HepG2 (cell line): ENCODE data around the gene COL25A1. TPM values are rescaled to one million over a fixed set of nuclear protein-coding genes. Genes with fewer than 3 reads are reported as not detected.

ENCODE experiments used
- ATAC-seq: fragments of 200-7000 bp; cut with Tn5 transposase; 3 replicates; pipeline ENCODE4 v1.9.1; 2020; ENCODE audit warnings: mild to moderate bottlenecking, moderate library complexity
- BruUV-seq: library from RNA; stranded (reverse); fragments of 400-500 nt; replicated peaks from 2 replicates; lab custom pipeline; 2021; lab: Mats Ljungman, UMichigan
- CTCF ChIA-PET: fragments of 300-600 bp; formaldehyde crosslinking; extraction: SDS; loops from one replicate; lab custom pipeline; 2021; ENCODE audit warnings: low total read pairs, inconsistent platforms, low intra/inter-chr PET ratio; lab: Yijun Ruan, JAX
- POLR2A ChIA-PET: fragments of 350-600 bp; sonication (Branson Sonifier 250); formaldehyde crosslinking; loops from one replicate; lab custom pipeline; 2020; ENCODE audit warnings: antibody characterized with exemption, inconsistent platforms; lab: Yijun Ruan, JAX
- DNase-seq: peaks from one replicate; pipeline ENCODE4 v3.0.0-alpha.2; 2015; ENCODE audit warnings: low spot score
- FAIRE-seq: peaks from 3 replicates; lab custom pipeline; 2011; peaks lifted over from hg19 to GRCh38; lab: Jason Lieb, UNC
- H2AFZ ChIP-seq: one replicate; pipeline ENCODE4 v1.6.1; 2011; ENCODE audit warnings: low read length, inconsistent platforms
- H3K27ac ChIP-seq: fragments of 300-600 bp; 3 replicates; pipeline ENCODE4 v1.8.0; 2011; ENCODE audit warnings: mixed run types, mild to moderate bottlenecking, mixed read lengths, low read length, inconsistent platforms; ENCODE audit not compliant: insufficient read depth; ENCODE audit errors: extremely low read length
- H3K27me3 ChIP-seq, 2 experiments: fragments of 200-600 bp in 1 of 2; 2 replicates in 1 of 2; 3 replicates in 1 of 2; pipeline versions ENCODE4 v1.6.0 to v1.8.0; 2011; ENCODE audit warnings: low read length in 2 of 2, mild to moderate bottlenecking in 2 of 2, moderate library complexity in 2 of 2, inconsistent platforms in 1 of 2; ENCODE audit not compliant: insufficient read depth in 2 of 2, control insufficient read depth in 1 of 2
- H3K36me3 ChIP-seq, 2 experiments: fragments of 200-600 bp in 1 of 2; replicated peaks in 1 of 2; 2 replicates in 1 of 2; 3 replicates in 1 of 2; pipeline versions ENCODE4 v1.5.1 to v1.8.0; 2011; ENCODE audit warnings: low read length in 2 of 2, inconsistent platforms in 1 of 2; ENCODE audit not compliant: insufficient read depth in 2 of 2, control insufficient read depth in 1 of 2
- H3K4me1 ChIP-seq: 2 replicates; pipeline ENCODE4 v1.5.1; 2012; ENCODE audit warnings: low read length, inconsistent platforms; ENCODE audit not compliant: insufficient read depth
- H3K4me2 ChIP-seq: 2 replicates; pipeline ENCODE4 v1.6.0; 2011; ENCODE audit warnings: low read depth, low read length, inconsistent platforms
- H3K4me3 ChIP-seq, 3 experiments: fragments of 200-600 bp in 1 of 3; sonication (generic), shearing (Covaris generic) in 1 of 3; replicated peaks in 1 of 3; 2 replicates each; pipeline ENCODE4 v1.5.1; 2011 to 2016; ENCODE audit warnings: low read length in 3 of 3, inconsistent platforms in 2 of 3, low read depth in 2 of 3, mild to moderate bottlenecking in 2 of 3, control low read depth in 1 of 3, mixed read lengths in 1 of 3; ENCODE audit not compliant: insufficient read depth in 1 of 3
- H3K79me2 ChIP-seq: one replicate; pipeline ENCODE4 v1.6.1; 2011; ENCODE audit warnings: low read length, inconsistent platforms; ENCODE audit not compliant: insufficient read depth
- H3K9ac ChIP-seq: 2 replicates; pipeline ENCODE4 v1.6.0; 2011; ENCODE audit warnings: mild to moderate bottlenecking, low read depth, low read length, inconsistent platforms; ENCODE audit not compliant: insufficient read depth
- H3K9me3 ChIP-seq: 2 replicates; pipeline ENCODE4 v1.5.1; 2012; ENCODE audit warnings: mild to moderate bottlenecking, low read length
- H4K20me1 ChIP-seq: 2 replicates; pipeline ENCODE4 v1.6.0; 2011; ENCODE audit warnings: inconsistent platforms, mild to moderate bottlenecking, low read length, moderate library complexity; ENCODE audit not compliant: insufficient read depth
- CREB1 ChIP-seq, 2 experiments: fragments of 450-650 bp in 1 of 2; IDR thresholded peaks; 2 replicates each; pipeline ENCODE4 v1.6.1; 2016 to 2017; ENCODE audit warnings: control low read depth in 1 of 2, mild to moderate bottlenecking in 1 of 2, missing compliant biosample characterization in 1 of 2, missing genetic modification characterization in 1 of 2
- DNMT3B ChIP-seq: conservative IDR thresholded peaks from 2 replicates; pipeline ENCODE4 v1.6.1; 2016; ENCODE audit warnings: missing biosample characterization, control low read depth
- GLMP ChIP-seq: sonication (generic); formaldehyde crosslinking; IDR thresholded peaks from 2 replicates; pipeline ENCODE4 v1.9.0; 2021; ENCODE audit warnings: missing genetic modification reagents, mild to moderate bottlenecking, borderline replicate concordance
- ZNF33B ChIP-seq: sonication (generic); formaldehyde crosslinking; IDR thresholded peaks from 2 replicates; pipeline ENCODE4 v1.5.1; 2020; ENCODE audit warnings: mild to moderate bottlenecking, missing genetic modification reagents
- ZNF383 ChIP-seq: sonication (generic); formaldehyde crosslinking; IDR thresholded peaks from 2 replicates; pipeline ENCODE4 v1.4.0; 2020; ENCODE audit warnings: missing genetic modification reagents, mild to moderate bottlenecking, borderline replicate concordance
- ZNF547 ChIP-seq: sonication (generic); formaldehyde crosslinking; IDR thresholded peaks from 2 replicates; pipeline ENCODE4 v1.5.1; 2020; ENCODE audit warnings: mild to moderate bottlenecking, missing genetic modification reagents
- ZNF766 ChIP-seq: sonication (generic); formaldehyde crosslinking; IDR thresholded peaks from 2 replicates; pipeline ENCODE4 v1.5.0; 2020; ENCODE audit warnings: missing genetic modification reagents, borderline replicate concordance
- WGBS: methylation state at CpG from one replicate; pipeline ENCODE4 v1.1.6; 2017; ENCODE audit warnings: low lambda C conversion rate; 5-methylcytosine and 5-hydroxymethylcytosine counted together
- in situ Hi-C: cut with HindIII; loops from 2 replicates; pipeline ENCODE4 v1.10.0; 2017; ENCODE audit warnings: low pct_unique_long_range_greater_than_20kb; ENCODE audit not compliant: extremely low pct_ligation_motif_present
- intact Hi-C: fragments of 100-400 bp; cut with micrococcal nuclease; formaldehyde crosslinking; loops from one replicate; pipeline ENCODE4 v1.10.0; 2022; ENCODE audit not compliant: unreplicated experiment
- polyA plus RNA-seq, 8 experiments: library from polyadenylated mRNA; depleted of rRNA in 3 of 8; stranded (reverse) in 7 of 8; unstranded in 1 of 8; fragments of >200 nt; fragmentation: Illumina TruSeq in 4 of 8; extraction: Trizol in 4 of 8; gene quantifications; 2 replicates each; pipeline versions ENCODE4 v1.2.1 to v1.2.3, GENCODE V29; 2011 to 2016; ENCODE audit warnings: low read depth in 4 of 8, missing spikeins in 1 of 8, mixed read lengths in 1 of 8; ENCODE audit not compliant: insufficient read depth in 1 of 8
- total RNA-seq, 5 experiments: library from RNA; depleted of rRNA; stranded (reverse); fragments of >200 nt; fragmentation: Illumina TruSeq; extraction: Trizol; gene quantifications; 2 replicates each; pipeline ENCODE4 v1.2.3, GENCODE V29; 2016; ENCODE audit warnings: low read depth in 1 of 5
- TF ChIP-seq, protein P1 (sequence below): sonication (generic); formaldehyde crosslinking; IDR thresholded peaks from 2 replicates; pipeline ENCODE4 v1.4.0; 2020; ENCODE audit warnings: missing genetic modification reagents; ENCODE audit errors: not compliant biosample characterization
- TF ChIP-seq, protein P2 (sequence below): sonication (generic); formaldehyde crosslinking; IDR thresholded peaks from 2 replicates; pipeline ENCODE4 v1.8.1; 2023; ENCODE audit warnings: mild to moderate bottlenecking, missing genetic modification reagents
- TF ChIP-seq, protein P3 (sequence below): sonication (generic); formaldehyde crosslinking; IDR thresholded peaks from 2 replicates; pipeline ENCODE4 v1.5.1; 2020; ENCODE audit warnings: missing genetic modification reagents, mild to moderate bottlenecking, borderline replicate concordance

The COL25A1 gene
- total and polyA plus RNA-seq, 2 of the 13 experiments (the other 11 are each of a cell fraction or from before 2014, with no cell fraction given) = not detected

- ChIA-PET POLR2A (no interaction called here), CTCF (no interaction called here)
- DNase-seq = no peak
- Histone ChIP-seq H3K4me2 (no peak overlapping the region), H4K20me1 (no peaks in the 10 kb centered on the region), H2AFZ (no peak overlapping the region), H3K79me2 (no peaks in the 10 kb centered on the region), H3K27me3 (no peaks in the 10 kb centered on the region), H3K9ac (no peak overlapping the region), H3K9me3 (no peaks in the 10 kb centered on the region), H3K36me3 (no peaks in the 10 kb centered on the region), H3K4me1 (no peaks in the 10 kb centered on the region), H3K4me3 (no peak overlapping the region), H3K27ac (no peak overlapping the region)
- FAIRE-seq = no peak
- no peak for ATAC-seq
- TF ChIP-seq ZNF547 (CRISPR knock-in tag) = no peak
- intact Hi-C loops (no loop called here), in situ Hi-C loops (no loop called here)
- WGBS = 2% methylated on average over 3 of the region's 3 CpGs
- no TSS peak for BruUV-seq
Observed at GRCh38 chr4:108943371-108943770, 359.1 kb downstream of the COL25A1 start.

- BruUV-seq = no TSS peak
- no peaks in the 10 kb centered on the region for H3K36me3 ChIP-seq
- ATAC-seq = no peak
Observed at GRCh38 chr4:108941904-108942430, 360.5 kb downstream of the COL25A1 start.

More at GRCh38 chr4:108941904-108942430, 360.5 kb downstream of the COL25A1 start:
- Histone ChIP-seq H3K4me2 (no peak overlapping the region), H3K9ac (no peak overlapping the region), H3K79me2 (no peaks in the 10 kb centered on the region), H3K4me1 (no peaks in the 10 kb centered on the region), H2AFZ (no peak overlapping the region), H4K20me1 (no peaks in the 10 kb centered on the region), H3K4me3 (no peak overlapping the region), H3K27ac (no peak overlapping the region), H3K27me3 (no peaks in the 10 kb centered on the region)
- WGBS = 6% methylated on average over 5 of the region's 7 CpGs
- no peak for FAIRE-seq
- no peak for DNase-seq
- in situ Hi-C loops (no loop called here), intact Hi-C loops (no loop called here)
- CTCF ChIA-PET = no interaction called here
- TF ChIP-seq, protein P1, sequence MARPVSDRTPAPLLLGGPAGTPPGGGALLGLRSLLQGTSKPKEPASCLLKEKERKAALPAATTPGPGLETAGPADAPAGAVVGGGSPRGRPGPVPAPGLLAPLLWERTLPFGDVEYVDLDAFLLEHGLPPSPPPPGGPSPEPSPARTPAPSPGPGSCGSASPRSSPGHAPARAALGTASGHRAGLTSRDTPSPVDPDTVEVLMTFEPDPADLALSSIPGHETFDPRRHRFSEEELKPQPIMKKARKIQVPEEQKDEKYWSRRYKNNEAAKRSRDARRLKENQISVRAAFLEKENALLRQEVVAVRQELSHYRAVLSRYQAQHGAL (CRISPR knock-in tag) = no peak
- TF ChIP-seq GLMP (CRISPR knock-in tag) (no peak), ZNF33B (CRISPR knock-in tag) (no peak), CREB1 (IDR thresholded peaks at IDR 0.05) (0 out of 2 replicates have a peak, but pooled peaks have one; percentile 15), CREB1 (CRISPR knock-in tag; IDR thresholded peaks at IDR 0.05) (no peak), ZNF766 (CRISPR knock-in tag) (no peak), DNMT3B (CRISPR knock-in tag) (no peak), ZNF383 (CRISPR knock-in tag) (no peak)
- TF ChIP-seq, protein P2, sequence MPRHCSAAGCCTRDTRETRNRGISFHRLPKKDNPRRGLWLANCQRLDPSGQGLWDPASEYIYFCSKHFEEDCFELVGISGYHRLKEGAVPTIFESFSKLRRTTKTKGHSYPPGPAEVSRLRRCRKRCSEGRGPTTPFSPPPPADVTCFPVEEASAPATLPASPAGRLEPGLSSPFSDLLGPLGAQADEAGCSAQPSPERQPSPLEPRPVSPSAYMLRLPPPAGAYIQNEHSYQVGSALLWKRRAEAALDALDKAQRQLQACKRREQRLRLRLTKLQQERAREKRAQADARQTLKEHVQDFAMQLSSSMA (CRISPR knock-in tag) = no peak
- TF ChIP-seq, protein P3, sequence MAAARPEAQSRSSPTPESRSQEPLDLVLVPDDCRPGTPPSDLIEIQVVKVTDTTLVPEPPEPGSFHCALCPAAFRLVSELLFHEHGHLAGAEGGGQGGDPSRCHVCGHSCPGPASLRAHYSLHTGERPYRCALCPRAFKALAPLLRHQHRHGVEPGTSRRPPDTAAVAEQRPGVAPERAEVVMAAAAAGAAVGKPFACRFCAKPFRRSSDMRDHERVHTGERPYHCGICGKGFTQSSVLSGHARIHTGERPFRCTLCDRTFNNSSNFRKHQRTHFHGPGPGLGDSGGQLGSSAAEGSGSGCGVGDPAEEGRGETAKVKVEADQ (CRISPR knock-in tag) = no peak
- TF ChIP-seq, all 625 proteins: peak for 1
- POLR2A ChIA-PET = no interaction called here
- H3K9me3 ChIP-seq = no peaks in the 10 kb centered on the region
